8988T (cell line): ENCODE data around the gene EXOC4.

Experiments used
- DNase-seq: peaks from one replicate; pipeline ENCODE4 v3.0.0; 2011

EXOC4 gene

GRCh38 chr7:133504825-133505224, 251.9 kb downstream of the EXOC4 start:
- DNase-seq = no peak

DNA sequence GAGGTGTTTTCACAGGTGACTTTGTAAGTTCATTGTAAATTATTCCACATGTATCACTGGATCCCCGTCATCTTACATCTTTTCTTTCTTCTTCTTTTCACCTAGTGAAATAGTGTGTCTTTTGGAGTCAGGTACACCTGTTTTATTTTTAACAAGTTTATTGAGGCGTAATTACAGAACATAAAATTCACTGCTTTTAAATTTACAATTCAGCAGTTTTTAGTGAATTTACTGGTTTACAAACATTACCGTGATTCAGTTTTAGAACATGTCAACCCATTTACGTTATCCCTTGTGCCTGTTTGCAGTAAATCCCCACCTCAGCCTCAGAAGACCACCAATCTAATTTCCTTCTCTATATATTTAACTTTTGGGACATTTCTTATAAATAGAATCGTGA, 256.9 kb downstream of the EXOC4 start:
- DNase-seq = no peak

DNA sequence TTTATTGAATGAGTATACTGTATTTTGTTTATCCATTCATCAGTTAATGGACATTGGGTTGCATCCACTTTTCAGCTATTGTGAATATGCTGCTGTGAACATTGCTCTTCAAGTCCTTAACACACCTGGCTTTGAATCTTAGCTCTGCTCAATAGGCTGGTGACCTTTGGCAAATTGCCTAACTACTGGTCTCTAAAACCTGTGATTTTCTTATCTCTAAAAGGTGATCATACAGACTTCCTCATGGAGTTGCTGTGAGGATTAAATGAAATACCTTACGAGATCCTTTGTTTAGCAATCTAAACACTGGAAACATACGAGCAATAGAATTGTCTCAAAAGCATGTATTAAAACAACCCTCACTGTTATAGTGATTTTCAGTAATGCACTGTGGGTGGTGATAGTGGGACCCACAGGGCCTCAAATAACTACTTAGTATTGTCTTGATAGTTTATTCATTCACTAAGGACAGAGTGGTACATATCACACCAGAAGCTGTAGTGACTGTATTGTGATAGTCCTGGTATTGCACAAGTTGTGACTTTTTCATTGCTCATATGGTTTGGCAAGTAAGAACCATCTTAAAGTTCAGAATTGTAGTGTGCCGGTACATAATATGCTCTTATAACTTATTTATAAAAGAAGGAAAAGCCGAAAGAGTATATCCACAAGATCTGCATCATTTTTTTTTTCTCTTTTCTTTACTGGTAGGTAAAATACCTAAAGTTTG, 257.6 kb downstream of the EXOC4 start:
- no peak for DNase-seq

GRCh38 chr7:133511252-133511651, 258.4 kb downstream of the EXOC4 start:
- no peak for DNase-seq

DNA sequence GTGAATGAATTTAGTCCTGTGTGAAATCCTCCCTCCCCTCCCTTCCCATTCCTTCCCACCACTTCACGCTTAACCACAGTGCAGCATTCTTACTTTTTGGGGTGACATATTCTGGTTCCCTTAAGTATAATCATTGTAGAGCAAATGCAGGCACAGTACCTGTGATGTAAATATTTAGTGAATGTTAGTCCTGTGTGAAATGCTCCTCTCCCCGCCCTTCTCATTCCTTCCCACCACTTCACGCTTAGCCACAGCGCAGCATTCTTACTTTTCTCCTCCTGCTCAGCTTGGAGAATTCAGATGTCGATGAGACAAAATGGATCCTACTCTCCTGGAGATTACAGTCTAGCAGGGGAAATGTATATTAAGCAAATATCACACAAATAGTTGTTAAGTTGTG, 258.8 kb downstream of the EXOC4 start:
- DNase-seq = no peak

- DNase-seq = no peak
Measured at GRCh38 chr7:133512560-133512959, 259.7 kb downstream of the EXOC4 start.

DNA sequence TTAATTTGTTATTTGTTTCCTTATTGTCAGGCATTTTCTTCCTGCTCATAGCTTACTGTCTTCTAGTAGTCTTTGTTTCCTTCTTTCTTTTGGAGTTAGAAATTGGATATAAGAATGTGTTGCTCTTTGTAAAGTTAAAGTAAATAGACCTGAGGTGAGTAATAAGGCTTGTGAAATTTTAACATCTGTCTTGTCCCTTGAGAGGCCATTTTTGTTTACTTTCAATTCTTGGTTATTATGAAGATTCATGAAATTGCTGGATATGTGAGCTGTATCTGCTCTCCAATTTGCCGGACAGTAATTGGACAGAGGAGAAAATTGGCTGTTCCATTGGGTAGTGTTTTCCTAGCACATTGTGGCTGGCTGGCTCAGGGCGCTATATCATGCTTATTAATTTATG, 260.7 kb downstream of the EXOC4 start:
- no peak for DNase-seq

DNA sequence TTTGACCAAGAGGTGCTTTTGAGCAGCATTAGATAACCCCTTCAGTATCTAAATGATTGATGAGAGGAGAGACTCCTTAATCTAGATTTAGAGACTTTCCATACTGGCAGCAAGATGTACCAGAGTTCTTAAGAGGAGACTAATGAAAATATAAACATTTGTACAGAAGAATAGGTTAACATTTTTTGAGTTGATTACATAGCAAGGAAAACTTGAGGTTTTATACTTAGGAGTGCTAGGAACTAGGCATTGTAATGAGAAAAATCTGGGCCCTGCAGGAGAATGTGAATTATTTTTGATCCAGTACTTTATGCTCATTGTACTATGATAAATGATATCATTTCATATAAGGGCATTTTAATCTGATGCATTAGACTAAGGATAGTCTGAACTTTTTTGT, 261.7 kb downstream of the EXOC4 start:
- DNase-seq = no peak

- no peak for DNase-seq
Measured at GRCh38 chr7:133517766-133518165, 264.9 kb downstream of the EXOC4 start.

DNA sequence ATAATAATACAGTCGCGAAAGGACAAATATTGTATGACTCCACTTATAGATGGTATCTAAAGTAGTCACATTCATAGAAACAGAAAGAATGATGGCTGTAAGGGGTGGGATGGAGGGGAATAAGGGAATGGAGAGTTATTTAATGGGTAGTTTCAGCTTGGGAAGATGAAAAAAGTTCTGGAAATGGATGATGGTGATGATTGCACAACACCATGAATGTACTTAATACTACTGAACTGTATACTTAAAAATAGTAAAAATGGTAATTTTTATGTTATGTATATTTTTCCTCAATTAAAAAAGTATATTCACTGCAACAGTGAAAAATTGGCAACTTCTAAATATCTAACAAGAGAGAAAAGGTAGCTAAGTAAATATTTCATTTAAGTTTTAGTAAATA, 265.8 kb downstream of the EXOC4 start:
- no peak for DNase-seq

DNA sequence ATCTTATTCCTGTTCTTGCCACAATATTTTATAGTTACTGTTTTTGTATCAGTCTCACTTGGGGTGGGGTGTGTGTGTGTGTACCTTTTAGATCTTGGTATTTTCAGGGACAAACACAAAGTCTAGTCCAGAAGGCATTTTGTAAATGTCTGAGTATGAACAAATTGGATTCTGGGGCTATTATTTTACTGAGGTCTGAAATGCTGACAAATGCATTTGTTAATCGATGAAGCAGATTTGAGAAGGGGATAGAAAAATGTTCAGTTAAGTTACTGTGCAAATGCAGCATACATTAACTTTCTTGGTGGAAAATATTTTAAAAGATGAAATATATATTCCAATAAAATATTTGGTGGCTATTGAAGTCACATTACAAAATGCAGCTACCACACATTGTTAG, 267.4 kb downstream of the EXOC4 start:
- no peak for DNase-seq

- DNase-seq = no peak
Measured at GRCh38 chr7:133522501-133522900, 269.6 kb downstream of the EXOC4 start.

- DNase-seq = no peak
Measured at GRCh38 chr7:133528796-133529195, 275.9 kb downstream of the EXOC4 start.

GRCh38 chr7:133529861-133530260, 277.0 kb downstream of the EXOC4 start:
- no peak for DNase-seq

- DNase-seq = no peak
Measured at GRCh38 chr7:133530682-133531081, 277.8 kb downstream of the EXOC4 start.

- no peak for DNase-seq
Measured at GRCh38 chr7:133534816-133535215, 281.9 kb downstream of the EXOC4 start.

GRCh38 chr7:133535308-133535707, 282.4 kb downstream of the EXOC4 start:
- no peak for DNase-seq

GRCh38 chr7:133536450-133536849, 283.6 kb downstream of the EXOC4 start:
- no peak for DNase-seq

- no peak for DNase-seq
Measured at GRCh38 chr7:133539016-133539415, 286.1 kb downstream of the EXOC4 start.

- no peak for DNase-seq
Measured at GRCh38 chr7:133540096-133540860, 287.4 kb downstream of the EXOC4 start.

GRCh38 chr7:133542209-133542780, 289.4 kb downstream of the EXOC4 start:
- DNase-seq = no peak

GRCh38 chr7:133543657-133544056, 290.8 kb downstream of the EXOC4 start:
- DNase-seq = no peak

GRCh38 chr7:133545618-133546017, 292.7 kb downstream of the EXOC4 start:
- no peak for DNase-seq

DNA sequence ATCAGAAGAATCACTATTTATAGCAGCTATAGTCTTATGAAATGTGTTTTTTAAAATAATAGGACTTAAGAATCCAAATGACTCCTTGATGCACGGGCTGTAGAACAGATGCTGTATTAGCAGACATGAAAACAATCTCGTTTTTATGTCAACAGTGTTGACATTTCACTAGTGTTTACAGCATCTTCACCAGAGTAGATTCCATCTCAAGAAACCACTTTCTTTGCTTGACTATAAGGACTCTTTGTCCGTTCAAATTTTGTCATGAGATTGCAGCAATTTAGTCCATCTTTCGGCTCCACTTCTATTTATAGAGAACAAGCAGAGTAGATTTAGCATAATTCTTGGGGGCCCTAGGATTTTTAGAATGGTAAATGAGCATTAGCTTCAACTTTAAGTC, 295.1 kb downstream of the EXOC4 start:
- DNase-seq = no peak
